ENCODE measurements around the gene YWHAH.

Gene YWHAH

GRCh38 chr22:31942091-31942490 lies 2.2 kb upstream of the YWHAH start:
- peaks cover 9% of the 10 kb centered on the region for H3K27me3 ChIP-seq (ENCODE audit: control insufficient read depth, insufficient read depth, low read length)
- H3K9ac ChIP-seq (ENCODE audit: low read depth, low read length): no peak overlapping the region
- H3K4me2 ChIP-seq (ENCODE audit: low read length): no peak overlapping the region
- no peak overlapping the region for H3K4me3 ChIP-seq (ENCODE audit: low read length)
- H3K36me3 ChIP-seq (ENCODE audit: insufficient read depth, low read length): peaks cover 4% of the 10 kb centered on the region
- peaks cover 19% of the 10 kb centered on the region for H3K4me1 ChIP-seq (ENCODE audit: control insufficient read depth, insufficient read depth, low read length)
- no peaks in the 10 kb centered on the region for H3K9me3 ChIP-seq (replicated peaks; ENCODE audit: low read length)

GRCh38 chr22:31943206-31943977 lies 943 bp upstream of the YWHAH start:
- Histone ChIP-seq H3K9ac (ENCODE audit: low read depth, low read length) (peak overlapping the region; percentile 87), H3K36me3 (ENCODE audit: insufficient read depth, low read length) (peaks cover 14% of the 10 kb centered on the region), H3K4me3 (ENCODE audit: low read length) (peak overlapping the region; percentile 97), H3K27me3 (ENCODE audit: control insufficient read depth, insufficient read depth, low read length) (no peaks in the 10 kb centered on the region), H3K9me3 (replicated peaks; ENCODE audit: low read length) (no peaks in the 10 kb centered on the region), H3K4me1 (ENCODE audit: control insufficient read depth, insufficient read depth, low read length) (peaks cover 21% of the 10 kb centered on the region), H3K4me2 (ENCODE audit: low read length) (peak overlapping the region; percentile 94)

GRCh38 chr22:31944700-31945442 lies 536 bp downstream of the YWHAH start:
- peak overlapping the region; percentile 93 for H3K9ac ChIP-seq (ENCODE audit: low read depth, low read length)
- no peaks in the 10 kb centered on the region for H3K27me3 ChIP-seq (ENCODE audit: control insufficient read depth, insufficient read depth, low read length)
- no peaks in the 10 kb centered on the region for H3K9me3 ChIP-seq (replicated peaks; ENCODE audit: low read length)
- H3K36me3 ChIP-seq (ENCODE audit: insufficient read depth, low read length): peaks cover 22% of the 10 kb centered on the region
- peaks cover 26% of the 10 kb centered on the region for H3K4me1 ChIP-seq (ENCODE audit: control insufficient read depth, insufficient read depth, low read length)
- peak overlapping the region; percentile 93 for H3K4me2 ChIP-seq (ENCODE audit: low read length)
- peak overlapping the region; percentile 97 for H3K4me3 ChIP-seq (ENCODE audit: low read length)

- Histone ChIP-seq H3K4me3 (ENCODE audit: low read length) (peak overlapping the region; percentile 97), H3K9ac (ENCODE audit: low read depth, low read length) (peak overlapping the region; percentile 93), H3K4me1 (ENCODE audit: control insufficient read depth, insufficient read depth, low read length) (peaks cover 31% of the 10 kb centered on the region)
These were observed 1.1 kb downstream of the YWHAH start for GRCh38 chr22:31945443-31945855.

GRCh38 chr22:31945971-31946680 lies 1.8 kb downstream of the YWHAH start:
- Histone ChIP-seq H3K27me3 (ENCODE audit: control insufficient read depth, insufficient read depth, low read length) (no peaks in the 10 kb centered on the region), H3K9me3 (replicated peaks; ENCODE audit: low read length) (no peaks in the 10 kb centered on the region), H3K36me3 (ENCODE audit: insufficient read depth, low read length) (peaks cover 30% of the 10 kb centered on the region), H3K4me1 (ENCODE audit: control insufficient read depth, insufficient read depth, low read length) (peaks cover 38% of the 10 kb centered on the region), H3K4me3 (ENCODE audit: low read length) (peak overlapping the region; percentile 97), H3K4me2 (ENCODE audit: low read length) (peak overlapping the region; percentile 93), H3K9ac (ENCODE audit: low read depth, low read length) (peak overlapping the region; percentile 93)

More at GRCh38 chr22:31945443-31945855, 1.1 kb downstream of the YWHAH start:
- H3K36me3 ChIP-seq (ENCODE audit: insufficient read depth, low read length): peaks cover 26% of the 10 kb centered on the region
- H3K4me2 ChIP-seq (ENCODE audit: low read length): peak overlapping the region; percentile 93
- no peaks in the 10 kb centered on the region for H3K27me3 ChIP-seq (ENCODE audit: control insufficient read depth, insufficient read depth, low read length)
- H3K9me3 ChIP-seq (replicated peaks; ENCODE audit: low read length): no peaks in the 10 kb centered on the region

GRCh38 chr22:31947296-31947695 lies 3.0 kb downstream of the YWHAH start:
- H3K4me1 ChIP-seq (ENCODE audit: control insufficient read depth, insufficient read depth, low read length): peaks cover 50% of the 10 kb centered on the region
- H3K4me3 ChIP-seq (ENCODE audit: low read length): peak overlapping the region; percentile 13
- no peak overlapping the region for H3K9ac ChIP-seq (ENCODE audit: low read depth, low read length)
- H3K4me2 ChIP-seq (ENCODE audit: low read length): peak overlapping the region; percentile 93
- H3K36me3 ChIP-seq (ENCODE audit: insufficient read depth, low read length): peaks cover 30% of the 10 kb centered on the region
- H3K9me3 ChIP-seq (replicated peaks; ENCODE audit: low read length): no peaks in the 10 kb centered on the region
- H3K27me3 ChIP-seq (ENCODE audit: control insufficient read depth, insufficient read depth, low read length): no peaks in the 10 kb centered on the region

GRCh38 chr22:31948002-31948401 lies 3.7 kb downstream of the YWHAH start:
- Histone ChIP-seq H3K9me3 (replicated peaks; ENCODE audit: low read length) (no peaks in the 10 kb centered on the region), H3K9ac (ENCODE audit: low read depth, low read length) (no peak overlapping the region), H3K36me3 (ENCODE audit: insufficient read depth, low read length) (peaks cover 30% of the 10 kb centered on the region), H3K4me1 (ENCODE audit: control insufficient read depth, insufficient read depth, low read length) (peaks cover 56% of the 10 kb centered on the region), H3K4me3 (ENCODE audit: low read length) (no peak overlapping the region), H3K4me2 (ENCODE audit: low read length) (no peak overlapping the region), H3K27me3 (ENCODE audit: control insufficient read depth, insufficient read depth, low read length) (no peaks in the 10 kb centered on the region)

- H3K27me3 ChIP-seq (ENCODE audit: control insufficient read depth, insufficient read depth, low read length): no peaks in the 10 kb centered on the region
- H3K9me3 ChIP-seq (replicated peaks; ENCODE audit: low read length): no peaks in the 10 kb centered on the region
- peaks cover 68% of the 10 kb centered on the region for H3K4me1 ChIP-seq (ENCODE audit: control insufficient read depth, insufficient read depth, low read length)
- H3K36me3 ChIP-seq (ENCODE audit: insufficient read depth, low read length): peaks cover 35% of the 10 kb centered on the region
- peak overlapping the region; percentile 4 for H3K4me2 ChIP-seq (ENCODE audit: low read length)
- no peak overlapping the region for H3K4me3 ChIP-seq (ENCODE audit: low read length)
- peak overlapping the region; percentile 14 for H3K9ac ChIP-seq (ENCODE audit: low read depth, low read length)
These were observed 5.9 kb downstream of the YWHAH start for GRCh38 chr22:31950226-31950625.

- peak overlapping the region; percentile 67 for H3K4me2 ChIP-seq (ENCODE audit: low read length)
- H3K4me3 ChIP-seq (ENCODE audit: low read length): peak overlapping the region; percentile 10
- H3K4me1 ChIP-seq (ENCODE audit: control insufficient read depth, insufficient read depth, low read length): peaks cover 61% of the 10 kb centered on the region
- H3K9ac ChIP-seq (ENCODE audit: low read depth, low read length): peak overlapping the region; percentile 59
- H3K36me3 ChIP-seq (ENCODE audit: insufficient read depth, low read length): peaks cover 40% of the 10 kb centered on the region
- no peaks in the 10 kb centered on the region for H3K27me3 ChIP-seq (ENCODE audit: control insufficient read depth, insufficient read depth, low read length)
- H3K9me3 ChIP-seq (replicated peaks; ENCODE audit: low read length): no peaks in the 10 kb centered on the region
These were observed 7.1 kb downstream of the YWHAH start for GRCh38 chr22:31951194-31952093.

- Histone ChIP-seq H3K36me3 (ENCODE audit: insufficient read depth, low read length) (peaks cover 46% of the 10 kb centered on the region), H3K9me3 (replicated peaks; ENCODE audit: low read length) (no peaks in the 10 kb centered on the region), H3K4me1 (ENCODE audit: control insufficient read depth, insufficient read depth, low read length) (peaks cover 55% of the 10 kb centered on the region), H3K4me3 (ENCODE audit: low read length) (peak overlapping the region; percentile 10), H3K9ac (ENCODE audit: low read depth, low read length) (peak overlapping the region; percentile 59), H3K27me3 (ENCODE audit: control insufficient read depth, insufficient read depth, low read length) (no peaks in the 10 kb centered on the region), H3K4me2 (ENCODE audit: low read length) (peak overlapping the region; percentile 67)
These were observed 7.7 kb downstream of the YWHAH start for GRCh38 chr22:31952094-31952401.

Measured in skeletal muscle satellite cell (primary cell).